C4-2B (cell line): ENCODE results near the gene ZDHHC13.

Source experiments
- ZFX ChIP-seq: fragments of 450-650 bp; IDR thresholded peaks from 2 replicates; pipeline ENCODE4 v1.6.1; 2017
- TF ChIP-seq, protein P1 (sequence below): fragments of 450-650 bp; conservative IDR thresholded peaks from 2 replicates; pipeline ENCODE4 v1.5.1; 2017; ENCODE audit warnings: mild to moderate bottlenecking

DNA sequence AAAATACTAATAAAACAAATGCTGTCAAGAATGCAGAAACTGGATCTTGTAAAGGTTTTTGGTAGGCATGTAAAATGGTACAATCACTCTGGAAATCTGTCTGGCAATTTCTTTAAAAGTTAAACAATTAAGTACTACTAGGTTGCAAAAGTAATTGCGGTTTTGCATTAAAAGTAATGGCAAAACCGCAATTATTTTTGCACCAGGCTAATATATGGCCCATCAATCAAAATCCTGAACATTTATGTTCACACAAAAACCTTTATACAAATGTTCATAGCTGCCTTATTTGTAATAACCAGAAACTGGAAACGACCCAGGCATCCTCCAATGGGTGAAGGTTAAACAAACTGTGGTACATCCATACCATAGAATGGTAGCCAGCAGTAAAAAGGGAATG lies 24.6 kb upstream of the ZDHHC13 start:
- TF ChIP-seq, protein P1, sequence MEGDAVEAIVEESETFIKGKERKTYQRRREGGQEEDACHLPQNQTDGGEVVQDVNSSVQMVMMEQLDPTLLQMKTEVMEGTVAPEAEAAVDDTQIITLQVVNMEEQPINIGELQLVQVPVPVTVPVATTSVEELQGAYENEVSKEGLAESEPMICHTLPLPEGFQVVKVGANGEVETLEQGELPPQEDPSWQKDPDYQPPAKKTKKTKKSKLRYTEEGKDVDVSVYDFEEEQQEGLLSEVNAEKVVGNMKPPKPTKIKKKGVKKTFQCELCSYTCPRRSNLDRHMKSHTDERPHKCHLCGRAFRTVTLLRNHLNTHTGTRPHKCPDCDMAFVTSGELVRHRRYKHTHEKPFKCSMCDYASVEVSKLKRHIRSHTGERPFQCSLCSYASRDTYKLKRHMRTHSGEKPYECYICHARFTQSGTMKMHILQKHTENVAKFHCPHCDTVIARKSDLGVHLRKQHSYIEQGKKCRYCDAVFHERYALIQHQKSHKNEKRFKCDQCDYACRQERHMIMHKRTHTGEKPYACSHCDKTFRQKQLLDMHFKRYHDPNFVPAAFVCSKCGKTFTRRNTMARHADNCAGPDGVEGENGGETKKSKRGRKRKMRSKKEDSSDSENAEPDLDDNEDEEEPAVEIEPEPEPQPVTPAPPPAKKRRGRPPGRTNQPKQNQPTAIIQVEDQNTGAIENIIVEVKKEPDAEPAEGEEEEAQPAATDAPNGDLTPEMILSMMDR = no peak
- TF ChIP-seq ZFX = no peak
